Hindlimb muscle (tissue), 1 donor: Measurements from ENCODE around the gene CRTAP. TPM values are rescaled to one million over a fixed set of nuclear protein-coding genes. Genes with fewer than 3 reads are reported as not detected.
A peak's percentile ranks its signal among the peaks of the same experiment; 100 is the strongest.
"Not testable (repeated sequence)": the region's sequence is repeated elsewhere in the genome, so short reads cannot be mapped to it uniquely, and the experiment has no call there.

Experiments used
- DNase-seq: peaks from one replicate; pipeline ENCODE4 v3.0.0-alpha.2; 2013
- polyA plus RNA-seq: library from polyadenylated mRNA; unstranded; fragments of 120-200 nt; gene quantifications from one replicate; pipeline ENCODE4 v1.2.1, GENCODE V29; 2013; ENCODE audit not compliant: insufficient read length

The CRTAP gene
- polyA plus RNA-seq, 1 donor, result 155 TPM

GRCh38 chr3:33144433-33144832 is 30.6 kb downstream of the CRTAP start:
- DNase-seq, result no peak

- DNase-seq, result no peak
Measured at GRCh38 chr3:33145221-33145900, 31.5 kb downstream of the CRTAP start.

DNA sequence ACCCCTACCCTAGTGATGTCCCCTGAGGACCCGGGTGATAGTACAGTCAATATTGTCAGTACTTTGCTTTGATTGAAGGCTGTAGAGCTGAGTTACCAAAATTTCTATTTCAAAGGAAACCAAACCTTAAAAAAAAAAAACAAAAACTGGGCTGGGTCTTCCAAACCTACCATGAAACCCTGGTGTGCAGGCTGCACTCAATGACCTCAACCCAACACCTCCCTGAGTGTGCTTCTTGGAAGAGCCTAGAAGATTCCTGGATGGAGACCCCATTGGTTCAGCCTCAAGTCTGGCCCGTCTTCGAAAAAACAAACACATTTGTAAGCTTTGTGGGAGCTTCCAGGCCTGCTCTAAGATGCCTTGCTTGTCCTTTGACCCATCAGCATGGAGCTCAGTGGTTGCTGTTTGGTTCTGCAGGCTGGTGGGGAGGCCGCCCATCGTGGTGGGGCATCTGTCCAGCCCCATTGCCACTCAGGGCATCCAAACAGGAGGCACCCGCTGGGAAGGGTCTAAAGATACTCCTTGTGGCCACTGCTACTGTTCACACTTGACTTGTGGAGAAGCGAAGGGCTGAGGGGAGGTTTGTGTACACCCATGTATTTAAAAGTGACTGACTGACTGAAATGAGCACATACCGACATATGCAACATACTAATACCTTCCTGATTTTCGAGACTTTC is 32.2 kb downstream of the CRTAP start:
- DNase-seq, result no peak

GRCh38 chr3:33146791-33147445 is 33.1 kb downstream of the CRTAP start:
- peak; percentile 55 for DNase-seq

GRCh38 chr3:33149342-33149741 is 35.5 kb downstream of the CRTAP start:
- DNase-seq, result no peak

GRCh38 chr3:33152363-33153360 is 38.8 kb downstream of the CRTAP start:
- DNase-seq, result no peak

DNA sequence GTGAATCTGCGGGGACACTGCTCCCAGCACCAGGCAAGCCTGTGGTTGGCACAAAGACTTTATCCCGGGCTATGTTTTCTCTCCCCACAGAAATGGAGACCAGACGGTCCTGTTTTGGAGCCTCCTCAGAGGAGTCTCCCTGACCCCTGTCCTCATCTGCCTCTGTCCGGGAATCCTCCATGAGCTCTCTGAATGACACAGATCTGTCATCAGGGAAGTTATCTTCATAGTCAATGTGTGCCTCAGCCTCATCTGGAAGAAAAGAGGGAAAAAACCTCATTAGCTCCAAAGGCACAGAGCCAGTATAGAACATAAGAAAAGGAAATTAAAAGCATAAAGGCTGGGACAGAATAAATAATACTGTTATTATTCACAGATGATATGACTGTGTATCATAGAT is 40.0 kb downstream of the CRTAP start:
- DNase-seq, result no peak

DNA sequence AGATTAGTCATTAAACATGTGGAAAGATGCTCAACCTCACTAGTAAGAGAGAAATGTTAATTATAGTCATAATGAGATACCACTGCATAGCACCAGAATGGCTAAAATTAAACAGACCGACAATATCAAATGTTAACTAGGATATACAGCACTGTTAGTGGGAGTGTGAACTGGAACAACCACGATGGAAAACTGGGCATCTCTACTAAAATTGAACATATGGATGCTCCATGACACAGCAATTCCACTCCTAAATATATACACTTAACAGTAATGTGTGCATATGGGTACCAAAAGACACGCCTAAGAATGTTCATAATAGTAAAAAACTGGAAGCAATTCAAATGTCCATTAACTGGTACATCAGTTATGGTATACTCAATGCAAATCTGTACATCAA is 41.5 kb downstream of the CRTAP start:
- DNase-seq, result no peak

DNA sequence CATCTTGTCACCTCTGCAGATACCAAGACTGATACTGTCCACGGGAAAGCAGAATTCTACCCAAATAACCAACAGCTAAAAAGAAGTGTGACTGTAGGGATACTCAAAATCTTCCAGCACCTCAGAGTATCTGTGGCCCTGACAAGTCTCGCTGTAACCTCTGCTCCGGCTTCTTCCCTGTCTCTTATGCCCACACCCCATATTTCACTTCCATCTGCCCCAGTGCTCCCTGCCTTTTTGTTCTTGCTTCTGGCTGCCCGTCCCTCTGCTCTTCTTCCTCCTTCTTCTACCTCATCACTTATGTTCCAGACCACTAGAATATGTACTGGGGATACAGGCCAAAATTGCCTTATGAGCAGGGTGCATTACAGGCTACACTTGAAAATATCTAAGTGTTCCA is 45.4 kb downstream of the CRTAP start:
- no peak for DNase-seq

- DNase-seq, result no peak
Measured at GRCh38 chr3:33159981-33160380, 46.2 kb downstream of the CRTAP start.

DNA sequence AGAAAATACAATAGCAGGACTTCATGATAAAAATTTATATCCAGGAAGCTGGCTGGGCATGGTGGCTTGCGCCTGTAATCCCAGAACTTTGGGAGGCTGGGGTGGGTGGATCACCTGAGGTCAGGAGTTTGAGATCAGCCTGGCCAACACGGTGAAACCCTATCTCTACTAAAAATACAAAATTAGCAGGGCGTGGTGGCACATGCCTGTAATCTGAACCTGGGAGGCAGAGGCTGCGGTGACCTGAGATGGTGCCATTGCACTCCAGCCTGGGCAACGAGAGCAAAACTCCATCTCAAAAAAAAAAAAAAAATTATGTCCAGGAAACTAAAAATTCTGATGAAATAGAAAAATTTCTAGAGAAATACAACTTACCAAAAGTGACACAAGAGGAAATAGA is 48.8 kb downstream of the CRTAP start:
- DNase-seq, result not testable (repeated sequence)

DNA sequence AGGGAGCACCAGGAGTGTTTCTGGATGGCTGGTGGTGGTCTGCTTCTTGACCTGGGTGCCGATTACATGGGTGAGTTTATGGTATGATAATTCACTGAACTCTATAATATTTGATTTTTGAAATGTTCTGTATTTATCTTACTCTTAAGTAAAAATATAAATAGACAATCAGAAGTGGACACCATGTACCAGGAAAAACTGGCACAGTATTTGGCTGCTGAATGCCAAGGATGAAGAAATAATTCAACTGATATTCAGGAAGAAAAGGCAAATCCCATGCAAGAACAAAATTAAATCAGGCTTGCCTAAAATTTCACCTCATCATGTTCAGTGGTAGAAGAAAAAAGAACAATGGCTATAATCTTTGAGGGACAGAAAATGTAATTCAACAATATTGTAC is 51.6 kb downstream of the CRTAP start:
- no peak for DNase-seq

DNA sequence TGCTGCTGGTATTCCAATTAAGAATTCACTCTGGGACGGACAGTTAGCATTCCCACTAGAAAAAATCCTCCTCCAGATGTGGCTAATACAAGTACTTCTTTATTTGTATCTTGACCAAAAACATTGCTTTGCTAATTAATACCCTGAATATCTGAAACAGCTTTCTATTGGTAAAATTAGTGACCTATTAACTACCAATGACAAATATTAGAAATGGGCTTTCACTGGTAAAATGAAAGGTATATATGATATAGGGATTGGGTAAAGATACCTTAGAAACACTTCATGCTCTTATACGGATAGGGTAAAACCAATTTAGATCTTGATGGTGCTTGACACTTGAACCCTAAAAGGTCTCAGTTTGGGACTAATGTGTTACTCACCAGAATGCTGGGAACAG is 52.3 kb downstream of the CRTAP start:
- DNase-seq, result no peak

GRCh38 chr3:33167284-33167683 is 53.5 kb downstream of the CRTAP start:
- no peak for DNase-seq

- DNase-seq, result no peak
Measured at GRCh38 chr3:33167716-33168336, 54.0 kb downstream of the CRTAP start.

GRCh38 chr3:33170531-33170930 is 56.7 kb downstream of the CRTAP start:
- no peak for DNase-seq

GRCh38 chr3:33171580-33171979 is 57.8 kb downstream of the CRTAP start:
- no peak for DNase-seq

DNA sequence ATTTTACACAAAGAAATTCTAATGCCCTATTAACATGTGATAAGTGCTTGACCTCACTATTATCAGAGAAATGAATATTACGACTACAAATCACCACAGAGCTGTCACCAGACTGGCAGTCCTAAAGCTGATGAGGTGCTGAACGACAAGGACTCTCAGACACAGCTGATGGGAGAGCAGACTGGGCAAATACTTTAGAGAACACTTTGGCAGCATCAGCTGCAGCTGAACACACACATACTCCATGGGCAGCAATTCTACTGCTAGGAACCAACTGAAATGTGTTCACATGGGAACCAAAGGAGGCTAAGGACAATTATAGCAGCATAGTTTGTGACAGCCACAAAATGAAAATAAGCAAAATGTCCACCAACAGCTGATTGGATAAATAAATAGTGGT is 59.3 kb downstream of the CRTAP start:
- DNase-seq, result no peak

GRCh38 chr3:33173672-33174071 is 59.9 kb downstream of the CRTAP start:
- no peak for DNase-seq

DNA sequence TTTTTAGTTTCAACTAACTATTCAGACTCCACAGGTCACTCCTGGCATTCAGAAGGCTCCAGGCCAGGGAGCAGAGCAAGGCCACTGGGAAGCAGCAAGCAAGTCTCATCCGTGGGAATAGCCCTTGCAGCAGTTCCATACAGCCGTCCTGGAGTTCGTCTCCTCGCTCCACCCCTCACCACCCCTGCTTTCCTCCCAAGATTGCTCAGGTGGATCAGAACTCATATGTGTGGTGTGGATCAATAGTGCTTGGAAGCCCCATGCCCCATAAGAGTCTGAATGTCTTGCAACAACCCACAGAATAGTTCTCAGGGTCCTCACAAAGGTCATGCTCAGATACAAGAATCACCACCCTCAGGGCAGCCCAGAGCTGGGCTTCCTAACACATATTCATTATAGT is 60.3 kb downstream of the CRTAP start:
- no peak for DNase-seq

- no peak for DNase-seq
Measured at GRCh38 chr3:33174711-33175414, 61.0 kb downstream of the CRTAP start.

DNA sequence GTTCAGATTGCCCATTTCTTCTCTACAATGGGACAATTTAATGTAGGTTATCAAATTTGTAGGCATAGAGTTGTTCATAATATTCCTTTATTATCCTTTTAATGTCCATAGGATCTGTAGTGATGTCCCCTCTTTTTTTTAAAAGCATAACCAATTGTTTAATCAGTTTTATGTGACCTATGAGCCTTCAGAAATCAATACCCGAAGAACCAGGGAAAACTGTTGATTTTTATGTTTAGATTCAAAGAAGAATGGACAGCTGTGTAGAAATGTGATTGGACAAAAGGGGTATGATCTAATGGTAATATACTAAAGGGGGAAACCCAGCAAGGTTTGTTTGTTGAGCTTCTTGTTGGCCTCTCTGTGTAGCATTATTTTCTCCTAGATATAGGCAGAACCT is 65.3 kb downstream of the CRTAP start:
- no peak for DNase-seq
